Activated CD8-positive, alpha-beta T cell treated with anti-CD3 and anti-CD28 coated beads for 36 hours (primary cell): ENCODE results near the gene FKBP5. TPM values are rescaled to one million over a fixed set of nuclear protein-coding genes. Genes with fewer than 3 reads are reported as not detected.

Experiments
- ATAC-seq: fragments of 200-7000 bp; cut with Tn5 transposase; one replicate; pipeline ENCODE4 v1.10.0; 2021; ENCODE audit warnings: mild to moderate bottlenecking, moderate library complexity
- CTCF ChIA-PET: fragments of 350-600 bp; sonication (Branson Sonifier 250); formaldehyde crosslinking; loops from one replicate; lab custom pipeline; 2021; ENCODE audit warnings: antibody characterized with exemption; lab: Charles Lee
- POLR2A ChIA-PET: fragments of 350-600 bp; sonication (Branson Sonifier 250); formaldehyde crosslinking; loops from one replicate; lab custom pipeline; 2021; ENCODE audit warnings: antibody characterized with exemption; lab: Charles Lee
- DNase-seq: peaks from one replicate; pipeline ENCODE4 v3.0.0-alpha.2; 2020
- H3K27ac Mint-ChIP-seq: one replicate; pipeline ENCODE4 v1.8.0; 2021; ENCODE audit warnings: mild to moderate bottlenecking, mixed read lengths
- H3K27me3 Mint-ChIP-seq: one replicate; pipeline ENCODE4 v1.8.0; 2021; ENCODE audit warnings: mixed read lengths
- H3K36me3 Mint-ChIP-seq: one replicate; pipeline ENCODE4 v1.8.0; 2021; ENCODE audit warnings: low read depth, mixed read lengths
- H3K4me1 Mint-ChIP-seq: one replicate; pipeline ENCODE4 v1.8.0; 2021; ENCODE audit warnings: low read depth, mixed read lengths
- H3K4me3 Mint-ChIP-seq: one replicate; pipeline ENCODE4 v1.8.0; 2021; ENCODE audit warnings: mild to moderate bottlenecking, moderate library complexity, mixed read lengths
- H3K9me3 Mint-ChIP-seq: one replicate; pipeline ENCODE4 v1.8.0; 2021; ENCODE audit warnings: mixed read lengths
- intact Hi-C: fragments of 100-400 bp; cut with micrococcal nuclease; formaldehyde crosslinking; loops from one replicate; pipeline ENCODE4 v1.10.0; 2022
- total RNA-seq, 2 experiments: library from RNA; stranded (reverse); gene quantifications; one replicate each; pipeline ENCODE4 v1.2.3, GENCODE V29; 2021
- TF ChIP-seq, protein P1 (sequence below): fragments of 200-600 bp; IDR thresholded peaks from one replicate; pipeline ENCODE4 v1.8.0; 2022; ENCODE audit warnings: antibody characterized with exemption, mild to moderate bottlenecking

The FKBP5 gene
- total RNA-seq, 2 experiments from 2014 or later: 90.6 to 93.4 TPM

DNA sequence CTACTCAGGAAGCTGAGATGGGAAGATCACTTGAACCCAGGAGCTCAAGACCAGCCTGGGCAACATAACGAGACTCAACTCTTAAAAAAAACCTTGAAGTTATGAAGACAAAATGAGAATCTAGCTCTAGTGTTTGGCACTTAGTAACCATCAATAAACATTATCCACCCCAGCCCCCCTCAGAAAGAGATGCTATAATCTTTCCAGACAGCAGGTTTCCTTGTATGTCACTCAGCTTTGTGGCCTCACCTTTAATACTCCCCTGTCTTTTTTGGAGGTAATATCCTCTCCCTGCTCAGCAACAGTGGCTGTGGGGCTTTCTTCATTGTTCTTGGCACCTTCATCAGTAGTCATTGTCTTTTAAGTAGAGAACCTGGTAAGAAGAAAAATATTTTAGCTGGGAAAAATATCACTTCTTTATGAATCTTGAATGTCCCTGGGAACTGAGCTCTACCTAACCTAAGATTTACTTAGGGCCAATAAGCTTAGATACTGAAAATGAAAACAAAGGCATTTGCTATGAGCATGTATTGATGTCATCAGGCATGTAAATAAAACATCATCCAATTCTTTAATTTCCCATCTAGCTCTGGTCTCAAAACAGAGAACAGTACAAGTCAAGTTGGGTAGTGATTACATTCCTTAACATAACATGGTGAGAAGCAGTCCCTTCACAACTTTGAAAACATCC lies 46.1 kb downstream of the FKBP5 start:
- intact Hi-C loops: no loop called here
- H3K4me1 Mint-ChIP-seq: peaks cover 65% of the 10 kb centered on the region
- peak; percentile 30 for ATAC-seq
- no peaks in the 10 kb centered on the region for H3K27me3 Mint-ChIP-seq
- H3K36me3 Mint-ChIP-seq: peaks cover 36% of the 10 kb centered on the region
- no peak overlapping the region for H3K4me3 Mint-ChIP-seq
- CTCF ChIA-PET: interaction anchor here (0.6 to 6.8 kb wide), 14 partner anchors 13 to 452 kb away, joined by 3 to 38 read pairs (median 4); partner anchors contain the start of gene ARMC12
- peak overlapping the region; percentile 26 for H3K27ac Mint-ChIP-seq
- TF ChIP-seq, protein P1, sequence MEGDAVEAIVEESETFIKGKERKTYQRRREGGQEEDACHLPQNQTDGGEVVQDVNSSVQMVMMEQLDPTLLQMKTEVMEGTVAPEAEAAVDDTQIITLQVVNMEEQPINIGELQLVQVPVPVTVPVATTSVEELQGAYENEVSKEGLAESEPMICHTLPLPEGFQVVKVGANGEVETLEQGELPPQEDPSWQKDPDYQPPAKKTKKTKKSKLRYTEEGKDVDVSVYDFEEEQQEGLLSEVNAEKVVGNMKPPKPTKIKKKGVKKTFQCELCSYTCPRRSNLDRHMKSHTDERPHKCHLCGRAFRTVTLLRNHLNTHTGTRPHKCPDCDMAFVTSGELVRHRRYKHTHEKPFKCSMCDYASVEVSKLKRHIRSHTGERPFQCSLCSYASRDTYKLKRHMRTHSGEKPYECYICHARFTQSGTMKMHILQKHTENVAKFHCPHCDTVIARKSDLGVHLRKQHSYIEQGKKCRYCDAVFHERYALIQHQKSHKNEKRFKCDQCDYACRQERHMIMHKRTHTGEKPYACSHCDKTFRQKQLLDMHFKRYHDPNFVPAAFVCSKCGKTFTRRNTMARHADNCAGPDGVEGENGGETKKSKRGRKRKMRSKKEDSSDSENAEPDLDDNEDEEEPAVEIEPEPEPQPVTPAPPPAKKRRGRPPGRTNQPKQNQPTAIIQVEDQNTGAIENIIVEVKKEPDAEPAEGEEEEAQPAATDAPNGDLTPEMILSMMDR: no peak
- POLR2A ChIA-PET: interaction anchor here (1.0 to 3.0 kb wide), 4 partner anchors 21 to 35 kb away, joined by 4 to 9 read pairs (median 4); no protein-coding TSS in a partner anchor
- no peak for DNase-seq
- H3K9me3 Mint-ChIP-seq: no peaks in the 10 kb centered on the region

DNA sequence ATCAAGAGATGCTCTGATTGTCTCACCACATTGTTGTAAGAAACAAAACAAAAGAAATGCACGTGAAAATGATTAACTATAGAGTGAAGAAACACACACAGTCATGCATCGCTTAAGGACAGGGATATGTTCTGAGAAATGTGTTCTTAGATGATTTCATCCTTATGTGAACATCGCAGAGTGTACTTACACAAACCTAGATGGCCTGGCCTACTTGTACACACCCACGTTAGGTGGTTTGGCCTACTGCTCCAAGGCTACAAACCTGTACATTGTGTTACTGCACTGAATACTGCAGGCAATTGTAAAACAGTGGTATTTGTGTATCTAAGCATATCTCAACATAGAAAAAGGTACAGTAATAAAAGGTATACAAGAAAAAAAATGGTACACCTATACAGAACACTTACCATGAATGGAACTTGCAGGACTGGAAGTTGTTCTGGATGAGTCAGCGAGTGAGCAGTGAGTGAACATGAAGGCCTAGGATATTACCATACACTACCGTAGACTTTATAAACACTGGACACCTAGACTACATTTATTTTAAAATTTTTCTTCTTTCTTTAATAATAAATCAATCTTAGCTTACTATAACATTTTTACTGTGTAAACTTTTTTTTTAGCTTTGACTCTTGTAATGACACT lies 48.6 kb downstream of the FKBP5 start:
- ChIA-PET CTCF (interaction anchor here (2.4 to 6.8 kb wide), 3 partner anchors 15 to 97 kb away, joined by 12 to 38 read pairs (median 35); partner anchors contain the start of gene ARMC12), POLR2A (interaction anchor here (3.0 kb wide), 1 partner anchor 23 kb away, joined by 9 read pairs; no protein-coding TSS in a partner anchor)
- TF ChIP-seq, protein P1: no peak
- peaks cover 36% of the 10 kb centered on the region for H3K36me3 Mint-ChIP-seq
- H3K4me3 Mint-ChIP-seq: no peak overlapping the region
- no peaks in the 10 kb centered on the region for H3K9me3 Mint-ChIP-seq
- no peak for DNase-seq
- ATAC-seq: no peak
- H3K27me3 Mint-ChIP-seq: no peaks in the 10 kb centered on the region
- intact Hi-C loops: no loop called here
- H3K4me1 Mint-ChIP-seq: peaks cover 64% of the 10 kb centered on the region
- H3K27ac Mint-ChIP-seq: peak overlapping the region; percentile 8

DNA sequence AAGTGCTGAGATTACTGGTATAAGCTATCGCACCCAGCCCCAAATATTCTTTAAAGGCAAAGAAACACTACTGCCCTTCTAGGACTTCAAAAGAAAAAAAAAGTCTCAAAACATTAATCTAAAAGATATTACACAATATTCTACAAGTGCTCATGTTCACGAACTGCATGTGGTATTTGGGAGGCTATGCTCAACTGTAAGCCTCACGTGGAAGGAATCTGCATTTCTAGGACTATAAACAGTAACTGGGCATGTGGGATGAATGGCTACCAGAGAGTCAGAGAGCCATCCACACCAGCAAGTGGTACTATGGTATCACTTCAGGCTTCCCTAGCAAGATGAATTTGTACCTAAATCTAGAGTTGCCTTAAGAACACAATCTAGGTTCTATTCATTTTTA lies 50.0 kb downstream of the FKBP5 start:
- Mint-ChIP-seq H3K36me3 (peaks cover 39% of the 10 kb centered on the region), H3K9me3 (no peaks in the 10 kb centered on the region)
- CTCF ChIA-PET: interaction anchor here (1.1 to 2.4 kb wide), 3 partner anchors 14 to 98 kb away, joined by 3 to 12 read pairs (median 4); partner anchors contain the start of gene ARMC12

DNA sequence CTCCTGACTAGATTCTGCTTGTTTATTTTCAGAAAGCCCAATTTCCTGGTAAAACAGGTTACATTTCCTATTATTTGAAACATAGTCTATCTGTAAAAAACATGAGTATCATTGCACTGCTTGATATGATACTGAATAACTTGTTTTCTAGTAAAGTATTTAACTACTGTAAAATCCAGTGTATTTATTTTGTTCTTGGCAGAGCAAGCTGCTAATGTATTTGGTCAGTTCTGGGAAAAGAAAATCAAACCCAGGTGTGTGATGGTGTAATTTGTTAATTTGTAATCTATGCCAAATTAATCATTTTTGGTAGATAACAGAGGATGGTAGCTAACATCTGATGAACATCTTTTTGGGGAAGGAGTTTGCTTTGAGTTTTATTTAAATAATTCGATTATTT lies 50.8 kb downstream of the FKBP5 start:
- Mint-ChIP-seq H3K4me3 (no peak overlapping the region), H3K27me3 (no peaks in the 10 kb centered on the region)
- intact Hi-C loops: no loop called here

More for the DNA sequence above, 50.0 kb downstream of the FKBP5 start:
- Mint-ChIP-seq H3K4me1 (peaks cover 55% of the 10 kb centered on the region), H3K27me3 (no peaks in the 10 kb centered on the region), H3K4me3 (no peak overlapping the region), H3K27ac (peak overlapping the region; percentile 46)
- POLR2A ChIA-PET: interaction anchor here (0.9 kb wide), 1 partner anchor 14 kb away, joined by 3 read pairs; no protein-coding TSS in a partner anchor
- no peak for ATAC-seq
- DNase-seq: no peak
- TF ChIP-seq, protein P1: no peak
- intact Hi-C loops: no loop called here

More for the DNA sequence above, 50.8 kb downstream of the FKBP5 start:
- ChIA-PET POLR2A (interaction anchor here (0.9 kb wide), 1 partner anchor 14 kb away, joined by 3 read pairs; no protein-coding TSS in a partner anchor), CTCF (interaction anchor here (0.6 to 2.4 kb wide), 7 partner anchors 14 to 115 kb away, joined by 3 to 12 read pairs (median 4); partner anchors contain the start of gene ARMC12)
- Mint-ChIP-seq H3K36me3 (peaks cover 32% of the 10 kb centered on the region), H3K27ac (peak overlapping the region; percentile 63), H3K9me3 (no peaks in the 10 kb centered on the region), H3K4me1 (peaks cover 47% of the 10 kb centered on the region)
- TF ChIP-seq, protein P1: no peak
- DNase-seq: no peak
- no peak for ATAC-seq
